Stimulated activated CD4-positive, alpha-beta T cell treated with anti-CD3 and anti-CD28 coated beads, TNF-alpha, amount 100 ng/mL, for 24 hours (primary cell): ENCODE measurements around the gene OR52E8.

ENCODE experiments used
- DNase-seq, 3 experiments: peaks; one replicate each; pipeline ENCODE4 v3.0.0-alpha.2; 2020; ENCODE audit warnings: low read depth in 3 of 3

OR52E8 gene

GRCh38 chr11:5808500-5809121 lies 48.9 kb downstream of the OR52E8 start, which contains the start of gene OR52N2:
Gene OR52N2 (plus strand): TSS chr11:5808924. CDS start chr11:5820336, 11,412 bp downstream.
- DNase-seq: peak; percentile 33 to 64 (median 51)

- DNase-seq: no peak
These were observed 49.9 kb downstream of the OR52E8 start for GRCh38 chr11:5807580-5807979.
